Activated CD4-positive, alpha-beta T cell treated with anti-CD3 and anti-CD28 coated beads, Interleukin-2, Interleukin-6, amounts not matched to agents 100 ng/mL and 50 ng/mL, durations not matched to agents 16 hours and 8 hours (primary cell): ENCODE results near the gene GRK5.

ENCODE experiments used
- DNase-seq: peaks from one replicate; pipeline ENCODE4 v3.0.0-alpha.2; 2020

GRK5 gene

DNA sequence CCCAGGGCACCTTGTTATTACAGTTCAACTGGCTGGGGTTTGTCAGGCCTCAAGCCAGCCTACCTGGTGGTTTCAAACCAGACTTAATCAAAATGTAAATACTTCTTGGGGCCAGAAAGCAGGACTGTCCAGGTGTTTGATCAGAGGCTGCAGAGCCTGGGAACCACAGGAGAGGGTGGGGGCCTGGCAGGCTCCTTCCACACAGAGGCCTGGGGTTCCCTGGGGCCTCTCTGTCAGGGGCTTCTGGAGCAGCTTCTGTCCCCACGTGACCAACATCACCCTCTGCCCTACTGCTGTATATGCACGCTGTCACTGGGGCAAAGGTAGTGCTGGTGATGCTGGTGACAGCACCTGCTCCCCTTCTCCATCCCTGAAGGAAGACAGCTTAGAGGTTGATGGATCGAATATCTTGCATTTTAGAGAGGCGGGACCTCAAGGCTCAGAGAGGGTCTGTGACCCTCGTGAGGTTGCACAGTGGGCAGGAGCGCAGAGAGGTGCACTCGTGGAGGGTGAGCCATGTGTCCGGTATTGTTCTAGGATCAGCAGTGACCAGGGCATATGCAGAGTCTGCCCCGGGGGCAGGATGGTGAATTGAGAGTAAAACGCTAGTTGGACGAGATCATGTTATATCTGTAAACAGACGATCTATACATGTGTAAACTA is 95.4 kb downstream of the GRK5 start:
- no peak for DNase-seq

DNA sequence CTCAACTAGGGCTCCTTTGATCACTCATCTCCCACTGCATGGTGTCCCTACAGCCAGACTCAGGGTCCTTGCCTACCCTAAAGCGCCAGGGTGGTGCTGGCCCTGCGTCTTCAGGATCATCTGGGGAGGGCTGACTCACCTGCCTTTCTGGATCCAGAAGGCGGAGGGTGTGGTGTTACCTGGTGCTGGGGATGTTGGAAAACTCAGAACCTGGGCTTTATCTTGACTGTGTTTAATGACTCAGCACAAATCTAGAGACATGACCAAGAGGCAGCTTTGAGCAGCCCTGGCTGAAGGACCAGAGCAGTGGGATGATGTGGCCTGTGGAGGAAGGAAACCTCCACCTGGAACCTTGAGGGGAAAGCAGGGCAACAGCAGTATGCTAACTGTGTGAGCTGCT is 96.5 kb downstream of the GRK5 start:
- DNase-seq = no peak

- no peak for DNase-seq
Measured at GRCh38 chr10:119304541-119304940, 97.2 kb downstream of the GRK5 start.

GRCh38 chr10:119305860-119306513 is 98.6 kb downstream of the GRK5 start:
- DNase-seq = peak; percentile 95

DNA sequence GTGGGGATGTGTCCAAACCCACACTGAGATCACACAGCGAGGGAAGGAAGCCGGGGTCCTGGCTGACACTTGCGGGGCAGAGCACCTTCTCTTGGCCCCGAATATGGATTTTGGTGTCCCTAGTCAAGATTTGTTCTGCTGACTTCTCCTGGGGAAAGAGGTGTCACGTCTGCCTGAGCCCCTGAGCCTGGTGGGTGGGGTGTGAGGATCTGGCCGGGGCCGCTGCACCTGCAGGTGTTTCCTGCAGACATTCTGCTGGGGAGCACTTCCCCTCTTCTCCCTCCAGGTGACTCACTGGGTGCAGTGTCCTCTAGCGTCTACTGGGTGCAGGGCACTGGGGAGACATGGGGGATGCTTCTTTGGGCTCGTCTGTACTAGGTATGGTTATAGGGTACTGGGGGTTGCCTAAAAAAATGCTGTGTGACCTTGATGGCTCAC is 99.2 kb downstream of the GRK5 start:
- peak; percentile 79 for DNase-seq

- DNase-seq = no peak
Measured at GRCh38 chr10:119306986-119307392, 99.6 kb downstream of the GRK5 start.

GRCh38 chr10:119308089-119308488 is 100.7 kb downstream of the GRK5 start:
- no peak for DNase-seq

GRCh38 chr10:119308551-119309422 is 101.4 kb downstream of the GRK5 start:
- DNase-seq = no peak

- no peak for DNase-seq
Measured at GRCh38 chr10:119309423-119309770, 102.0 kb downstream of the GRK5 start.

DNA sequence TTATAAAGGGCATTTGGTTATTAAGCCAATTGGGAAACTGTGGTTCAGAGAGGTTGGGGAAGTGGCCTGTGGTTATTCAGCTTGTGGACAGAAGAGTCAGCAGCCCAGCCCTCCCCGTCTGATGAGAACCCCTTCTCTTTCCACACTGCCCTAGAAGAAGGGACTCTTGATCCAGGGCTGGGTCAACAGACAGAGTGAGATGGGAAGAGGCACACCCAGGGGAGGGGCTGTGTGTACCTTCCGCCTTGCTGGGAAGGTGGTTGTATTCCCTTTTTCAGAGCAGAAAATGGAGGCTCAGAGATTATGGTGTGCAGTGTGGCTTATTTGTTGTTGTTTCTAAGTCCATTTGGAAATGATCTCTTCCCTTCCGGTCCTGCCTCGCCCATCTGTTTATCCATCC is 103.4 kb downstream of the GRK5 start:
- no peak for DNase-seq

DNA sequence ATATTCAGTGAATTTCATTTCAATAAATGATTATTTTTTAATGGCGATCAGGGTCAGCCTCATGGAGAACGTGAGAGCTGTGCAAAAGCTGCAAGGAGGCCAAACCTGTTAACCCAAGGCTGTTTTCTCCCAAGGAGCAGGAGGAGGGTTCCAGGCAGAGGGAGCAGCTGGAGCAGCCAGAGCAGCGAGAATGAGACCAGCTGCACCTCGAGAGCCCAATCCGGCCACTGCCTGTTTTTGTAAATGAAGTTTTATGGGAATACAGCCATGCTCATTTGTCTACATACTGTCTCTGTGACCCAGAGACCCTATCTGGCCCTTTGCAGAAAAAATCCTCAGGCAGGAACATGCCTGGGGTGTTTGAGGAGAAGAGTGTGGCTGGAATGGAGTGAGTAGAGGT is 104.9 kb downstream of the GRK5 start:
- DNase-seq = no peak

DNA sequence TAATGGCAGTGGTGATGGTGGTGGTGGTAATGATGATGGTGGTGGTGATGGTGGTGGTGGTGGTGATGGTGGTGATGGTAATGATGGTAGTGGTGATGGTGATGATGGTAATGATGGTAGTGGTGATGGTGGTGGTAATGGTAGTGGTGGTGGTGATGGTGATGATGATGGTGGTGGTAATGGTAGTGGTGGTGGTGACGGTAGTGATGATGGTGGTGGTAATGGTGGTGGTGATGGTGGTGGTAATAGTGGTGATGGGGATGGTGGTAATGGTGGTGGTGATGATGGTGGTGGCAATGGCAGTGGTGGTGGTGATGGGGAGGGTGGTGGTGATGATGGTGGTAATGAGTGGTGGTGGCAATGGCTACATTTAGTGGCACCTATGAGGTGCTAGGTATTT is 105.7 kb downstream of the GRK5 start:
- no peak for DNase-seq

- DNase-seq = peak; percentile 91
Measured at GRCh38 chr10:119313644-119314043, 106.3 kb downstream of the GRK5 start.

DNA sequence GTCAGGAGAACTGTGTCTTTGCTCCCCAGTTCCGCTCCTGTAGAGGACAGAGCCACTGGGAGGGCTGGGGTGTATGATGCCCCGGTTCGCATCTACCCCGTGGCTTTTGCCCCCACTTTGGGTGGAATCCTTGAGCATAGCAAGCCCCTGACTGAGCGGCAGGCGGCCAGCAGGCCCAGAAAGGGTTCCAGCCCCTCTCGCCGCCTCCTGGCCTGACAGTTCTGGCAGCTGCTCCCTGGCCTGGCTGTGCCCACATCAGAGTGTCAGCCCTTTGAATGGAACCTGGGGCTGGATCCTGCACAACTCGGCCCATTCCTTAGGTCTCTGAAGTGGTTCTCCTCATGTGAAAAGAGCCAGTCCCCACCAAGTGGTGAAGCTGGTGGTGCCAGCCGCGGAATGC is 106.7 kb downstream of the GRK5 start:
- DNase-seq = no peak

- DNase-seq = no peak
Measured at GRCh38 chr10:119314486-119314885, 107.1 kb downstream of the GRK5 start.

DNA sequence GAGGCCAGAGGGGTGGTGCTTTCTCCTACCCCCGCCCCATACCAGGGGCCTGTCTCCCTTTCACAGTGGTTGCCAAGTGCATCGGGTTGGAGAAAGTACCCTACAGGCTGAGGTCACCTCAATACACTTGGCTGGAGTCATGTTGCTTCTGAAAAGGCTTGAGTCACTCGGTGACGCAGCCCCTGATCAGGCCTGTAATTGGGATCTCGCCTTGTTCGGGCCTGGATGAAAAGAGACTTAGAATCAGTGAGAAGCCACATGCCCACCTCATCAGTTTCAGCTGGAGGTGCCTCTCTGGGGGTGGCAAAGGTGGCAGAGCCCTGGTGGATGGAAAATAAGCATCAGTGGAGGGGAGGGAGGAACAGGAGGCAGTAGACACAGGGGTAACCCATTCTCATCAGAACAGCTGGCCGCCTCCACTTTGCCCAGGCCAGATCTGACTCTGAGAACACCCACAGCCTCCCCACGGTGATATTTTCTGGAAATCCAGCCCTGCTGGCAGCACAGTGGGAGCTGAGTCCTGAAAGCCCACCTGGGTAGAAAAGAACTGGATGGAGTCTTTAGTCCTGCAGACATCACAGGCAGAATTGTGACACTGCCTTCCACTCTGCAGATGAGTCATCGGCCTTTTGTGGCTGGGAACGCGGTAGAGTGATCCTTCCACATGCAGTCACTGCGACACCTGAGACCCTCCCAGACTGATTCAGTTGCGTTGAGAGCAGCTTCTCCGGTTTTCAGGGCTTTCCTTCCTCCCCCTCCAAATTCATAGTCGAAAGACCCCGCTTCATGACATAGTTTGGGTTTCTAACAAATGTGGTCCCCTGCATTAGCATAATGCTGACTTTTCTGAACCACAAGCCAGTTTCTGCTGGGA is 108.0 kb downstream of the GRK5 start:
- DNase-seq = peak; percentile 88

GRCh38 chr10:119316002-119316358 is 108.6 kb downstream of the GRK5 start:
- DNase-seq = no peak

GRCh38 chr10:119316729-119317097 is 109.3 kb downstream of the GRK5 start:
- DNase-seq = peak; percentile 38

DNA sequence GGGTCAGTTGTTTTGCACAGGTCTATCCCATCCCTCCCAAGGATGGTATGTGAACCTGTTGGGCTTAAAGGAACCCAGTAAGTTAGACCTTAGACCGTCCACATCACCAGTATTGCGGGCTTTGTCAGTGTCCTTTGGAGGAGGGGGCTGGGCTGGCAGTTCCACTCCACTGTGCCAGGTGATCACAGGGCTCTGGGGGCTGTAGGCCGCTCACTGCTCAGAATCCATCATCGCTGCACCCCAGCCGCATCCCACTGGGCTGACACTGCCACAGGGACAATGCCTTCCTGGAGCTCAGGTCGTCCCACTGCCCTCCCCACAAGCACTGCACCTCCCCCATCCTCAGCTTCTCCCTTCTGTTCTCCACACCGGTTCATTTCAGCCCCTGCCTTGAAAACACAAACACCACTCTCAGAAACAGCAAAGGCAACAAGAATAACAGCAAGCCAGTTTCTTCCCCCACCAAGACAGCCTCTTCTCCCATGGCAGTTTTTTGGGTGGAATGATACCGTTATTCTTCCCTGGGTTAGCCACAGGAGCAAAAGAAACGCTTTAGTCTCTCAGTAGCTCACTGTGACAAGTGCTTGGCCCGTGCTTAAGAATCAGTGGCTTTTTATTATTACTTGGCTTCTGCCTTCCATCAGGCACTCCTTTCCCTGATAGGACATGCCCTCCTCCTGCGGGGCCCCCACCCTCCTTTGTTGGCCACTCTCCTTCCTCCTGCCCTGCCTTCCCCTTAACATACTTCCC is 111.2 kb downstream of the GRK5 start:
- DNase-seq = no peak

DNA sequence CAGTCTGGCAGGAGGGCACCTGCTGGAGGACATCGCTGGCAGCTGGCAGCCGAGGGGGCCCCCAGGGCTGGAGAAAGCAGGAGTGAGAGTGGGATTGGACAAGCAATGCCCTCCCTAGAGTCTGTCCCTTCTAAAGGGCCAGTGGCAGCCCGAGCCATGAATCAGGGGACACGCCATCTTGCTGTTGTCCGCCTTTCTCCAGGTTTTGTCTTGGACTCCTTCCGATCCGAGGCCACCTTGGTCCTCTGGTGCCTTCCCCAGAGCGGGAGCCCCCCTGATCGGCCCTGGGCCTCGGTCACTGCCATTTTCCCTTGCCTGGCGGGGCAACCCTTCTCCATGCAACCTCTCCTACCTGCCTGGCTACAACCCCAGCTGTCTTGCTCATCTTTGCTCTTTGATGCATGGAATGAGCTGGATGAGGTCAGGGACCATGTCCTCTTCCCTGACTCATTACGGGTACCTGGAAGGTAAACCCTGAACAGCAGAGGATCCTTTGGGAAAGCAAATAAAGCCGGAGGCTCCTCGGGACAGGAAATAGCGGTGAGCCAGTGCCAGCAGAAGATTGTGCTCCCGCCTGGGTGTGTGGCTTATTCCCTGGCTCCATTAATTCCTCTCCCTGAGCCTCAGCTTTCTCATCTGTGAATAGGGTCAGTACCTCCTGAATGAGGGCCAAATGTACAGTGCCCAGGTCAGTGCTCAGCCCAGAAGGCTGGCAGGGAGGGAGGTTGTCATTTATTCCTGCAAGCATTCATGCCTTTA is 112.0 kb downstream of the GRK5 start:
- DNase-seq = no peak

GRCh38 chr10:119319920-119320258 is 112.5 kb downstream of the GRK5 start:
- no peak for DNase-seq

GRCh38 chr10:119320981-119321380 is 113.6 kb downstream of the GRK5 start:
- no peak for DNase-seq
